HFFc6 (cell line): ENCODE measurements around the gene SIT1. TPM values are rescaled to one million over a fixed set of nuclear protein-coding genes. Genes with fewer than 3 reads are reported as not detected.
A peak's percentile ranks its signal among the peaks of the same experiment; 100 is the strongest.

Source experiments
- DNase-seq: peaks from one replicate; pipeline ENCODE4 v3.0.0-alpha.2; 2018
- H3K27ac Mint-ChIP-seq: 2 replicates; pipeline ENCODE4 v1.8.0; 2020; ENCODE audit warnings: mild to moderate bottlenecking, mixed read lengths
- H3K27me3 Mint-ChIP-seq: 2 replicates; pipeline ENCODE4 v1.8.0; 2021; ENCODE audit warnings: mild to moderate bottlenecking, moderate library complexity, mixed read lengths; ENCODE audit not compliant: insufficient read depth
- H3K36me3 Mint-ChIP-seq: 2 replicates; pipeline ENCODE4 v1.8.0; 2021; ENCODE audit warnings: low read depth, mixed read lengths
- H3K4me1 Mint-ChIP-seq: 2 replicates; pipeline ENCODE4 v1.8.0; 2020; ENCODE audit warnings: low read depth, mixed read lengths
- H3K4me3 Mint-ChIP-seq: 2 replicates; pipeline ENCODE4 v1.8.0; 2020; ENCODE audit warnings: mild to moderate bottlenecking, moderate library complexity, mixed read lengths
- H3K9me3 Mint-ChIP-seq: 2 replicates; pipeline ENCODE4 v1.8.0; 2020; ENCODE audit warnings: mild to moderate bottlenecking, mixed read lengths
- CTCF ChIP-seq: fragments of 200-600 bp; sonication (generic); IDR thresholded peaks from 2 replicates; pipeline ENCODE4 v1.5.0; 2021; ENCODE audit warnings: antibody characterized with exemption, mild to moderate bottlenecking
- long read RNA-seq: library from polyadenylated mRNA; unstranded; transcript quantifications from one replicate; pipeline ENCODE4 v2.0.0, GENCODE V29; 2019
- total RNA-seq, 6 experiments: library from RNA; stranded (reverse); fragmentation: NEBNext Ultra II Directional; extraction: Animal tissue kit (Norgen Biotek cat#: 25700); gene quantifications; 2 replicates in 1 of 6; 3 replicates in 5 of 6; pipeline ENCODE4 v1.2.3, GENCODE V29; 2021

The SIT1 gene
- not detected for total RNA-seq
- long read RNA-seq = 0 reads

- no peak within 1 kb of the TSS for H3K27ac Mint-ChIP-seq
- H3K9me3 Mint-ChIP-seq = no peaks in the 10 kb centered on the region
- DNase-seq = no peak
- no peak within 1 kb of the TSS for H3K4me3 Mint-ChIP-seq
- H3K4me1 Mint-ChIP-seq = peaks cover 18% of the 10 kb centered on the region
- no peaks in the 10 kb centered on the region for H3K36me3 Mint-ChIP-seq
- peaks cover 5% of the 10 kb centered on the region for H3K27me3 Mint-ChIP-seq
- TF ChIP-seq CTCF = no peak
Observed at GRCh38 chr9:35650341-35651158, at the start of gene SIT1. Gene SIT1, minus strand, starts transcription at chr9:35650931. Its CDS starts 78 bp downstream, at chr9:35650853.

GRCh38 chr9:35700031-35700430 is 49.3 kb upstream of the SIT1 start:
- Mint-ChIP-seq H3K9me3 (no peaks in the 10 kb centered on the region), H3K27ac (no peak overlapping the region), H3K4me1 (peaks cover 28% of the 10 kb centered on the region)

GRCh38 chr9:35698231-35698630 is 47.5 kb upstream of the SIT1 start:
- Mint-ChIP-seq H3K27ac (peak overlapping the region; percentile 19; the same call in 1 of the 2 replicates), H3K9me3 (no peaks in the 10 kb centered on the region)

More at GRCh38 chr9:35700031-35700430, 49.3 kb upstream of the SIT1 start:
- Mint-ChIP-seq H3K27me3 (peaks cover 4% of the 10 kb centered on the region; the same call in 1 of the 2 replicates), H3K36me3 (peaks cover 27% of the 10 kb centered on the region), H3K4me3 (no peak overlapping the region)
- no peak for DNase-seq
- no peak for TF ChIP-seq CTCF

GRCh38 chr9:35697486-35697885 is 46.8 kb upstream of the SIT1 start:
- peaks cover 4% of the 10 kb centered on the region; the same call in 1 of the 2 replicates for H3K27me3 Mint-ChIP-seq
- H3K4me3 Mint-ChIP-seq = no peak overlapping the region
- no peaks in the 10 kb centered on the region for H3K9me3 Mint-ChIP-seq
- DNase-seq = no peak
- H3K36me3 Mint-ChIP-seq = peaks cover 16% of the 10 kb centered on the region
- TF ChIP-seq CTCF = no peak
- H3K4me1 Mint-ChIP-seq = peaks cover 31% of the 10 kb centered on the region
- peak overlapping the region; percentile 19; the same call in 1 of the 2 replicates for H3K27ac Mint-ChIP-seq

More at GRCh38 chr9:35698231-35698630, 47.5 kb upstream of the SIT1 start:
- no peak for DNase-seq
- TF ChIP-seq CTCF = no peak
- Mint-ChIP-seq H3K4me3 (no peak overlapping the region), H3K36me3 (peaks cover 16% of the 10 kb centered on the region), H3K4me1 (peaks cover 31% of the 10 kb centered on the region), H3K27me3 (peaks cover 4% of the 10 kb centered on the region; the same call in 1 of the 2 replicates)

GRCh38 chr9:35696520-35697215 is 45.9 kb upstream of the SIT1 start:
- DNase-seq = no peak
- Mint-ChIP-seq H3K36me3 (peaks cover 16% of the 10 kb centered on the region), H3K27ac (peak overlapping the region; percentile 78), H3K9me3 (no peaks in the 10 kb centered on the region), H3K4me1 (peaks cover 37% of the 10 kb centered on the region), H3K27me3 (peaks cover 4% of the 10 kb centered on the region; the same call in 1 of the 2 replicates), H3K4me3 (peak overlapping the region; percentile 36; the same call in 1 of the 2 replicates)
- TF ChIP-seq CTCF = peak; percentile 89
